Sciatic nerve (tissue), 2 donors: ENCODE measurements around the gene KIF7. TPM values are rescaled to one million over a fixed set of nuclear protein-coding genes. Genes with fewer than 3 reads are reported as not detected.
A peak's percentile ranks its signal among the peaks of the same experiment; 100 is the strongest.

ENCODE experiments used
- ATAC-seq: fragments of 200-7000 bp; cut with Tn5 transposase; one replicate; pipeline ENCODE4 v1.9.1; 2020; ENCODE audit warnings: mild to moderate bottlenecking, moderate library complexity
- DNase-seq: peaks from one replicate; pipeline ENCODE4 v3.0.0-alpha.2; 2020; ENCODE audit warnings: low spot score
- intact Hi-C: fragments of 100-400 bp; cut with DNase I; formaldehyde crosslinking; loops from one replicate; pipeline ENCODE4 v1.14.2; 2022
- total RNA-seq: library from RNA; stranded (reverse); fragmentation: NEBNext Ultra II Directional; extraction: Animal tissue kit (Norgen Biotek cat#: 25700); gene quantifications from one replicate; pipeline ENCODE4 v1.2.1, GENCODE V29; 2021
- donor health status: DM: no; HTN: no; CAD: no.
- donor health status: DM: no; HTN: no; CAD: no.

KIF7 gene
- total RNA-seq, 1 donor from 2014 or later, result 9.2 TPM

DNA sequence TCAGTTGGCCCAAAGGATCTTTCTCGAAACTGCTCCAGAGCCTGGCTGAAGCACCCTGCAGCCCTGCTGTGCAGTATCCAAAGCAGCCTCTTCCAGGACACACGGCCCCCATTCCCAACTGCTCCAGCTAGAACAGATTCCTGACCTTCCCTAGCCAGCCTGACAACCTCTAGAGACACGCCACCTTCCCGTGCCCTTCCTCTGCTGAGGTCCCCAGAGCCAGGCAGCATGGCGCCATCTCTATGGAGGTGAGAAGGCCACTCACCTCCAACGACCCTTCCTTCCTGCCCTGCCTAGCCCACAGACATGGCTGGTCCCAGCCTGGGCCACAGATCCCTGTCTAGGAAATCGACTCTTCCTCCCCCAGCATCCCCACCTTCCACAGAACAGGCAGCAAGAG lies 3.1 kb downstream of the KIF7 start:
- peak; percentile 41 for DNase-seq

DNA sequence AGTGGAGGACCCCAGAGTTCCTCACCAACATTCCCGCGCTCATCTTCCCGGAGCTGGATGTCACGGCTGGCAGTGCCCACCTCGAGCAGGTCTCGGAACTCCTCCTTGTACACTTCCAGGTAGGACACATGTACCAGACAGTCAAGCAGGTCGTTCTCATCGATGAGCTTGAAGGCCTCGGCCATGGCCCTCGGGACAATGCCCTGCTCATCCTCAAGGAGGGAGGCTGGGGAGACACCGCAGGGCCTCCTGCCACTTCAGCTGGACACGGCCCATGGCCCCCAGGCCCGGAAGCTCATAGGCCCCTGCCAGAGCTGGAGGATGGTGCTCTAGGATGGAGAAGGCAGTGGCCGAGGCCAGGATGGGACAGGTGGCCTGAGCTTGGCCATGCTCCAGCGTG lies 5.6 kb downstream of the KIF7 start:
- ATAC-seq (no peak), DNase-seq (peak; percentile 45)
- intact Hi-C loops, result no loop called here

More for the DNA sequence above, 3.1 kb downstream of the KIF7 start:
- ATAC-seq, result no peak
- intact Hi-C loops, result no loop called here

DNA sequence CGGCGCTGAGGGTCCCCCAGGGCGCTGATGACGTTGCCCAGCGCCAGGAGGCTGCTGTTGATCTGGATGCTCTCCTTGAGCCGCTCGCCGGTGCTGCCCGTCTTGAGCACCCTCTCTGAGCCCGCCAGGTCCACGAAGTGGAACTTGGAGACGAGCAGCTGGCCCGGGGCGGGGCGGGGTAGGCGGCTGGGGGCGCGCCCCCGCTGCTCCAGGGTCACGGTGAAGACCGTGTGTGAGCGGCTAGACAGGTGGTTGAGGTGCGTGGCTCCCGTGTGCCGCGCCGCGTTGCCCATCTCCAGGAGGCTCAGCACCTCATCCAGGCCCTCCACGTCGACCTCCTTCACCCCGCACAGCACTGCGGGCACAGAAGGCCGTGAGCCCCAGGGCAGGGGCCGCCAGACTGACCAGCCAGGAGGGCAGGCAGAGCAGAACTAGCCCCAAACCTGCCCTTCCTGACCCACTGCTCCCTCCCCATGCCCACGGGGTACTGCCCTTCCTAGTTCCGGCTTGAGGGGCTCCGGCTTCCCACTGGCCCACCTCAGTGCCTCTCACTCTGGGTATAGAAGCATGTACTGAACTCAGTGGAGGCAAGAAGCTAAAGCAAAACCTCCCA lies 6.1 kb downstream of the KIF7 start:
- intact Hi-C loops, result no loop called here
- no peak for ATAC-seq
- peak; percentile 39 for DNase-seq

DNA sequence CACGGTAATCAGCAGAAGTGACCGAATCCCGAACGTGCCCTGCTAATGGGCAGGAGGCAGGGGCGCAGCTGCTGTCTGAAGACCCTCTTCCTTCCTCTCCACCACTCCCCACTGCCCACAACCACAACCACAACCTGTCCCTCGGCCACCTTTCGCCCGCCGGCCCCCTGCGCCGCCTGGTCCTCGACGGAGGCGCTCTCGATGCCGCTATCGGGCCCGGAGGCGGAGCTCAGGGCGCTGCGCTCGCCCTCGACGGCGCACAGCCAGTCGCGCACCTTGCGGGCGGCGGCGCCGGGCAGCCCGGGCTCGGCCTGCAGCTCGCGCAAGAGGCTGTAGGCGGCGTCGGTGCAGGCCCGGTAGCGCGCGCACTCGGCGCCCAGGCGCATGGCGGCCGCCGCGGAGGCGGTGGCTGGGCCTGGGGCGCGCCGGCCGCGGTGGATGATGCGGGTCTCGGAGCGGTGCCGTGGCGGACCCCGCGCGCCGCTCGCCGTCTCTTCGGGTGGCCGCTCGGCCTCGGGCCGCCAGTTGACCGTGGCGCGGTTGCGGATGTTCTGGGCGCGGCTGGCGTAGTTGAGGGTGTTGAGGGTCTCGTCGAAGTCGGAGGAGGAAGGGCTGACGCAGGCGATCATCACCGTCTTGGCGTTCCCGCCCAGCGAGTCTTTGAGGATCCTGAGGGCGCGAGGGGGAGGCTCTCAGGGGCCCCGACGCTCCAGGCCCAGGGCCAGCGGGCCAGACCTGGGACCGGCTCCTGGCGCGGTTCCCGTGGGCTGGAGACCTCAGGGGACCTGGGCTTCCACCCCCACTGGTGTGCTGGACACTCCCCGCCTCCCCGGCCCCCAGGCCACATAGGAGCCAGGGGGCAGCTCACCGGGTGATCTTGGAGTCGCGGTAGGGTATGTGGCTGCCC lies 6.9 kb downstream of the KIF7 start:
- ATAC-seq (no peak), DNase-seq (peak; percentile 56)
- intact Hi-C loops, result no loop called here

DNA sequence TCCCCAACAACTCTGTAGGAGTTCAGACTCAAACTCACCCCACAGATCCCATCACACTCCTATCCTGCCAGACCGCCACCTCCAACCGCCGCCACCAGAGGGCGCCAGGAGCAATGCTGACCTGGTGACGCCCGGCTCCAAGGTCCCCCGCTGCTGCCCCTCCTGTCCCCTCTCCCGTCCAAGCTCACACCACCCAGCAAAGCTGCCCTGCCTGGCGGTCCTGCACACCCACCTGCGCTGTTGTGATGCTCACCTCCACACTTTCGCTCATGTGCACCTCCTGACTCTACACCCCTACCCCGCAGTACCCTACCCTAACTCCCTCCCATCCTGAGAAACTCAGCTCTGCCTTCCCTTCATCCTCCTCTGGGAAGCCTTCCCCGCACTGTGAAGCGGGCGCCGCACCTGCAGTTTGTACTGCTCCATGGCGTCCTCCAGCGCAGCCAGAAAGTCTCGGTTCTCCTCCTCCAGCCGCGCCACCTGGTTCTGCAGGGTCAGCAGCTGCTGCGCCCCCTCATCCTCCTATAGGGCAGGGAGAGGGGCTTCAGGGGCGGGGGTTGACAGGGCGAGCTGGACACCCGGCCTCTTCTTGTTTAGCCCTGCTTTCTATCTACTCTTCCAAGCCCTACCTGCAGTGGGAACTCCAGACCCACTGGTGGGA lies 7.9 kb downstream of the KIF7 start:
- ATAC-seq (peak; percentile 81), DNase-seq (peak; percentile 88)
- intact Hi-C loops, result no loop called here

DNA sequence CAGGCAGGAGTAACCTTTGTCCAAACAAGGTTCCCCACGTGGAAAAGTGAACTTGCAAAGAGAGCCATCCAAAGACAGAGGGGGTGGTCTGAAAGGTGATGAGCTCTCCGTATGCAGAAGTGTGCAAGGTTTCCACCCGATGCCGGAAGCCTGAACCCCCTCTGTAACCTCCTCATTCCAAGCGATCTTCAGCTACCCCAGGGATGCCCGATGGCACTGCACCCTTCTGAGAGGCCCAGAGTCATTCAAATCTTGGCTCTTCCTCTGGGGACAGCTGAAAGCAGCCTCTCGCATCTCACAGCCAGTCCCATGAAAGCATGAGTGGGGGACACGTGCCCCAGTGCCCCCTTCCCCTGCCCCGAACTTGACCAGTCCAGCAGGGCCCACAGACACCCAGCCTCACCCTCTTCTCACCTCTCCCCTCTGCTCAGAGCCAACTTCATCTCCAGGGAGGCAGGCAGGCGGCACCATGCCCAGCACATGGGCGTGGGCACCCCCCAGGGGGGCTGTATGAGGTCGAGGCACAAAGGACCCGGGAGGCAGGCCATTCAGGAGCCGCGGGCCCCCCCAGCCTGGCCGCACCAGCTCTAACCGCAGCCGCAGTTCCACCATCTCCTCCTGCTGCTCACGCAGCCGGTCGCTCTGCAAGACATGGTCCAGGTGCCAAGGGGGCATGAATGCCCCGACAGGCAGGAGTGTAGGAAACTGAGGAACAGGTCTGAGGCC lies 8.7 kb downstream of the KIF7 start:
- intact Hi-C loops, result no loop called here
- DNase-seq (peak; percentile 47), ATAC-seq (peak; percentile 29)

DNA sequence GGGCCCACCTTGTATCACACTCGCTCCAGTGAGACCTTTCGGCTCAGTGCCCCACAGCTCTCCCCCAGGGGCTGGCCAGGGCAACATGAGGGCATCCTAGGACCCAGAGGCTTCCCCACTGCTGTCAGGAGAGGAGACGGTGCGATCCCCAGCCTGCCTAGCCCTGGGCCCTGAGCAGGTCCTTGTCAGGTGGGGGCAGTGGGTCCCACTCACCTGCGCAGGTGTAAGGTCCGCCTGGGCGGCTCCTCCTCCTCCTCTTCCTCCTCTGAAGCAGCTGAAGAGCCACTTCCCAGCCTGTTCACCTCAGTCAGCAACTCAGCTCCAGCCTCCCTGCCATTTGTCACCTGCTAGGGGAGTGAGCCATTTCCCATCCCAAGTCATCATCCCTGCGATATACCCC lies 9.6 kb downstream of the KIF7 start:
- intact Hi-C loops, result no loop called here
- no peak for DNase-seq
- no peak for ATAC-seq

DNA sequence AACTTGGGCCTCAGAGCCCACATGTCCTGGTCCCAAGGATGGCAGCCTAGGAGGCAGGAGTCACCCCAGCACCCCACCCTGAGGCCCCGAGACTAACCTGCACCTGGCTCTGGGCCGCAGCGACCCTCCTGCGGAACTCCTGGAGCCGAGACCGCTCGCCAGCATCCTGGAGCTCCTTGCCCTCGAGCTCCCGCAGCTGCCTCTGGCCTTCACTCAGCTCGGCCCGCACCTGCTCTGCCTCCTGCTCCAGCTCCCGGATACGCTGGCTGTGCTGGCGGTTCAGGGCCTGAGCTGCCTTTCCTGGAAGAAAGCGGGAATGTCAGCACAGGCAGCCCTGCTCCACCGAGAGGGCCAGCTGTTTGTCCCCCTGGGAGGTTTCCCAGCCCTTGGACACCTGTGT lies 13.2 kb downstream of the KIF7 start:
- DNase-seq, result no peak
- intact Hi-C loops, result no loop called here
- no peak for ATAC-seq

DNA sequence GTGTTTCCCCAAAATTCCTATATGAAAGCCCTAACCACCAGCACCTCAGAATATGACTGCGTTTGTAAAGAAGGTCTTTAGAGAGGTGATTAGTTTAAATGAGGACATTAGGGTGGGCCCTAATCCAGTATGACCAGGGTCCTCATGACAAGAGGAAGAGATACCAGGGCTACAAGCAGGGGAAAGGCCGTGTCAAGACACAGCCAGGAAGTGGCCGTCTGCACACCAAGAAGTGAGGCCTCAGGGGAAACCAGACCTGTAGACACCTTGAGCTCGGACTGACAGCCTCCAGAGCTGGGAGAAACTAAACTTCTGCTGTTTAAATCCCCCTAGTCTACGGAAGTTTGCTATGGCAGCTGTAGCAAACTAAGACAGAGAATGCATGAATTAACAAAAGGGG lies 14.2 kb downstream of the KIF7 start:
- ATAC-seq (no peak), DNase-seq (no peak)
- intact Hi-C loops, result no loop called here

DNA sequence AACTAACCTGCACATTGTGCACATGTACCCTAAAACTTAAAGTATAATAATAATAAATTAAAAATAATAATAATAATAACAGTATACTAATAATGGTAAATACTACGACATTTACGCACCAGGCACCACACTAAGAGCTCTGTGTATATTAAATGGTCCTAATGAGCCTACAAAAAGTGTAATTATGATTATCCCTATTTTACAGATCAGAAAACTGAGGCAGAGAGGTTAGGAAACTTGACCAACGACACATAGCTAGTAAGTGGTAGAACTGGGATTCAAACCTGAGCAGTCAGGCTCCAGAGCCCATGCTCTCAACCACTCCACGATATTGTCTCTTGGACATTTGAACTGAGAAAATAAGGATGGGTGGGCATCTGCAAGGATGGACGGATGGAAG lies 15.0 kb downstream of the KIF7 start:
- ATAC-seq, result no peak
- intact Hi-C loops, result no loop called here
- no peak for DNase-seq

DNA sequence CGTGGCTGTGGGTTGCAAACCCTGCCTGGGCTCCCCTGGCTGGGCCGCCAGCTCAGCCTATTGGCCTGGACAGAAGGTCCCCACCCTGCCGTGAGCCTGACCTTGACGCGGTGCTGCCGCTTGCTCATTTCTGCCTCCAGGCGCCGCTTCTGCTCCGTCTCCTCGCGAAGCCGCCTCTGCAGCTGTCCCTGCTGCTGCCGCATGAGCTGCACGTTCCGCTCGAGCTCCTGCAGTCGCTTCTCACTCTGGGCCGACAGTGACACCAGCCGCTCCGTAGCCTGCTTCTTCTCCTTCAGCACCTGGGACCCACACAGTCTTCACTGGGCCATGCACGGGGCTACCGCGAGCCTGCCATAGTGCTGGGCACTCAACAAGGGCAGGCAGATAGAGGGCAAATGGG lies 21.7 kb downstream of the KIF7 start:
- ATAC-seq (no peak), DNase-seq (no peak)
- intact Hi-C loops, result no loop called here

DNA sequence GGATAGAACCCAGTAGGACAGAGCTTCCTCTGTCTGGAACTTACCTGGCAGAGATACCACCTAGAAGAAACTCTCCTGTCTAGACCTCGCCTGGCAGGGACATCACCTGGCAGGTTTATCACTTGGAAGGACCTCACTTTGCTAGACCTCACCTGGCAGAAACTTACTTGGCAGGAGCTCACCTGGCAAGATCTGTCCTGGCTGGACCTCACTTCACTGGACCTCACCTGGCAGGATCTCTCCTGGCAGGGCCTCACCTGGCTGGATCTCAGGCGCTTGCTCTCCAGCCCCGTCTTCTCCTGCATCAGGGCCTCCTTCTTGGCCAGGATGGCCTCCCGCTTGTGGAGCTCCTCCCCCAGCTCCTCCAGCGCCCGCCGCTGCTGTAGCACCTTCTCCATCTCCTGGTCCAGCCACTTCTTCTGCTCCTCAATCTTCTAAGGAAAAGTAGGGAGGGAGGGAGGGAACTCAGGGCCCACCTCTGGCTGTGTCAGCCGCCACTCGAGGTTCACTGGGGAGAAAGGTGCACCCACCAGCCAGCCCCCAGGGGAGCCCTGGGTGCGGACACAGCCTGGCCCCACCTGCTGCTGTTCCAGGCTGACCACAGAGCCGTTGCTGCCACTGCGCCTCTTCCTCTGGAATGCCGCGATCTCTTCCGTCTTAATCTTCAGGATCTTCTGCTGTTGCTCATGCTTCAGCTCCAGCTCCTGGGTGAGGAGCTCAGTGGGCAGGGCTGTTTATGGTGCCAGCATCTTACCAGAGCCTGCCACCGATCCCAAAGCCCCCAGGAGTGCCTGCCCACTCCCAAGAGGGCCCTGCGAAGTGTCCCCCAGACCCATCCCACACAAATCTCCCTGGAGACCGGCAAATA lies 22.5 kb downstream of the KIF7 start:
- intact Hi-C loops, result no loop called here
- DNase-seq (no peak), ATAC-seq (no peak)

DNA sequence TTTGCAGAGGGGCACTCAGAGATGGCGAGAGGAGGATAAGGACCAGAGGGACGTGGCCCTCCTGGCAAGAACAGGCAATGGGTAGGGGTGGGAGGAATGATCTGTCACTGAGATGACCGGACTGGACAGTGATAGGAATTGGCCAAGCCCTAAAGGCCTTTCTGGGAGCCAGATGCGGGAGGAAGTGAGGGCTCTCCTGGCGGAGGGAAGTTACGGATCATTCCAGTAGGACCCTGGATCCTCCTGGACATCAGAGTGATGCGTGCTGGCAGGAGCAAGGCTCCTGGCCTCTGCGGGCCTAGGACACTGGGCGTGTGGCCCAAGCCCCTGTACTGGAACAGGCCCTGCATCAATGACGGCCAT lies 23.4 kb downstream of the KIF7 start:
- DNase-seq, result no peak
- intact Hi-C loops, result no loop called here
- ATAC-seq, result no peak

DNA sequence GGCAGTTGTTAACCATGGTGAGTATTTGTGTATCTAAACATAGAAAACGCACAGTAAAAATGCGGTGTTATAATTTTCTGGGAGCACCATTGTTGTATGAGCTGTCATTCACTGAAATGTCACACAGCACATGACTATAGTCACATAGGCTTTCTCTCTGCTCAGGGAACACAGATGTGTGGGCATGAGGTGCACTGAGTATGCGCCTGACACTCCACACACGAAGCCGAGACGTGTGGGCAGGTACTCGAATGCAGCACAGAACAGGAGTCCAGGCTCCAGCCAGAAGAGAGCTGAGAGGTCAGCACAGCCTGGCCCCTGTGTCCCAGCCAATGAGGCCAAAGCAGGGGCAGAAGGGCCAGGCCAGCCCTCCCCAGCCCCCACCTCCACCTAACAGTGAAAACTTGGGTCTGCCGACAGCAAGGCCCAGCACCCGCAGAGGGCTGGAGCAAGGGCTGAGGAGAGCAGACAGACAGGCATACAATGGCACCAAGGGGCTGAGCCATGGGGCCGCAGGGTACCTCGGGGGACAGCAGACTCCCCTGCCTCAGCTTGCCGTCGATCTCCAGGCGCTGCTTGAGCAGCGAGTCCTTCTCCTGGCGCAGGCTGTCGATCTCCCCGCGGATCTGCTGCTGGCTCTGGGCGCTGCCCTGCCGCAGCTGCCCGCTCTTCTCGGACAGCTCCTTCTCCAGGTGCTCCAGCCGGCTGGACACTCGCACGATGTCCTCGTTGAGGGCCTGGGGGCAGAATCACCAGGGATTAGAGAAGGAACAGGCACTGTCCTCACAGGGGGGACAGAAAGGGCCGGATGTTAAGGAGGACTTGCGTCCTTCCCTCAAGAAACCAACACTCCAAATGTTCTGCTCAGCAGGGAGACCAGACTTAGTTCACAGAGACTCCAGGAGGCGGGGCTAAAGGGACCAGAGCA lies 24.0 kb downstream of the KIF7 start:
- ATAC-seq (no peak), DNase-seq (no peak)
- intact Hi-C loops, result no loop called here

DNA sequence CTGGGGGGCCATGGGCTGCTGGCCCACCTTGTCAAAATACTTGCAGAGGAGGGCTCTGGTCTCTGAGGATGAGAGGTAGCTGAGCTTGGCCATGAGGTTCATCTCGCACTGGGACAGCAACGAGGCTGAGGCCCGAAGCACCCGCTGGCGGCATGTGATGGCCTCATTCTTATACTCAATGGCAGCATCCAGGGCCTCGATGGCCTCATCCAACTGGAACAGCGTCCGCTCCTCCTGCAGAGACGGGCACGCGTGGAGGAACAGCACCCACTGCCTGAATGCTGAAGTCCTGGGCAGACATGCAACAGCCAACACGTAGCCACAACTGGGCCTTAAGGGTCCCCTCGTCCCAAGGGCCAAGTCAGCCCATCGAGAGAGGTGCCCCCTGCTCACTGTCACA lies 25.0 kb downstream of the KIF7 start:
- ATAC-seq, result no peak
- DNase-seq, result no peak

DNA sequence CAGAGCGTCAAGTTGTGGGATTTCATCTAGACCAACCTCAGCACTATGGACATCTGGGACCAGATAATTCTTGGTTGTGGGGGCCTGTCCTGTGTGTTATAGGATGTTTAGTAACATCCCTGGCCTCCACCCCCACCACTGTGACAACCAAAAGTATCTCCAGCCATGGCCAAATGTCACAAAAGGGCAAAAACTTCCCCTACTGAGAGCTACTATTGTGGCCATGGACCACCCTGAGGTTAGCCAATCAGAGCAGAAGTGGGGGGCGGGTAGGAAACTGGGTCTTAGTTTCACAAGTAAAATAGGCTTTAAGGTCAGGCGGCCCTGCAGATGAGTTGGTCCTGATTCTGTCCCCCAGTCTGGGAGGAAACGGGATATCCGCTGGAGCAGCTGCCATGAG lies 25.4 kb downstream of the KIF7 start:
- ATAC-seq (no peak), DNase-seq (no peak)
- intact Hi-C loops, result no loop called here

More for the DNA sequence above, 25.0 kb downstream of the KIF7 start:
- intact Hi-C loops, result no loop called here

DNA sequence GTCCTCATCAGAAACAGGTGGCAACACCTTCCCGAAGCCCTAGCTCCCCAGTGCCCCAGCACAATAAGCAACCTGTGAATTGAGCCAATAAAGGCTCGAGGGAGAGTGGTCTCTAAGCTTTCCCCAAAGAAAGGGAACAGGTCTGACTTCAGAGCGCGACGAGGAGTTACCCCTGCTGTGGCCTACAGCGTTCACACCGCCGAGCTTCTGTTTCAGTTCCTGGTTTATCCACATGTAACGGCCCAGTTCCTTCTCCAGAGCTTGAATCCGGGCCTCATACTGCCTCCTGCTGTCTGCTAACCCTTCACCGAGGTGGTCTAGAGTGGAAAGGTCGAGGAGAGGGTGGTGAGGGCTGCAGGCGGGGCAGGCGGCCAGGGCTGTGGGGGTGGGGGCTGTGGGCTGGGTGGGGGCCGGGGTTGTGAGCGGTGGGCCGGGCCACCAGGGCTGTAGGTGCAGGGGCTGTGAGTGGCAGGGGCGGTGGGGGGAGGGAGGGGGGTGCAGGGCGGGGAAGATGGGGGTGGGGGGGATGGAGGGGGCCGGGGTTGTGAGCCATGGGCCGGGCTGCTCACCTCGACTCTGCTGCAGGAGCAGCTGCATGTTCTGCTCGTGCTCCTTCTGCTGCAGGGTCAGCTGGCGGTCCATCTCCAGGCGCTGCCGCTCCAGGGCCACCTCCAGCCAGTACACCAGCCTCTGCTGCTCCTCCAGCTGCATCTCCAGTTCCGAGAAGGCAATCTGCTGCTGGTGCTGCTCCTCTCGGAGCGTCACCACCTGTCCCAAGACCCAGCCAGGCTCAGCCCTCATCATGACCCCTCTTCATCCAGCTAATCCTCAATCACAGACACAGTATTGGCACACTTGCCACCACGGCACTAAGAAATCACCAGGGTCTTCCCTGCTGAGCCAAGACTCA lies 26.2 kb downstream of the KIF7 start:
- intact Hi-C loops, result no loop called here
- DNase-seq, result no peak
- no peak for ATAC-seq
